HG02798 (cell line): ENCODE results near the gene NRSN2.
"Not testable (repeated sequence)": the region's sequence is repeated elsewhere in the genome, so short reads cannot be mapped to it uniquely, and the experiment has no call there.

ENCODE experiments used
- ATAC-seq: cut with Tn5 transposase; IDR thresholded peaks from one replicate; pipeline ENCODE4 v1.9.1; 2021; ENCODE audit warnings: mild to moderate bottlenecking; ENCODE audit not compliant: unreplicated experiment, poor library complexity

Gene NRSN2

DNA sequence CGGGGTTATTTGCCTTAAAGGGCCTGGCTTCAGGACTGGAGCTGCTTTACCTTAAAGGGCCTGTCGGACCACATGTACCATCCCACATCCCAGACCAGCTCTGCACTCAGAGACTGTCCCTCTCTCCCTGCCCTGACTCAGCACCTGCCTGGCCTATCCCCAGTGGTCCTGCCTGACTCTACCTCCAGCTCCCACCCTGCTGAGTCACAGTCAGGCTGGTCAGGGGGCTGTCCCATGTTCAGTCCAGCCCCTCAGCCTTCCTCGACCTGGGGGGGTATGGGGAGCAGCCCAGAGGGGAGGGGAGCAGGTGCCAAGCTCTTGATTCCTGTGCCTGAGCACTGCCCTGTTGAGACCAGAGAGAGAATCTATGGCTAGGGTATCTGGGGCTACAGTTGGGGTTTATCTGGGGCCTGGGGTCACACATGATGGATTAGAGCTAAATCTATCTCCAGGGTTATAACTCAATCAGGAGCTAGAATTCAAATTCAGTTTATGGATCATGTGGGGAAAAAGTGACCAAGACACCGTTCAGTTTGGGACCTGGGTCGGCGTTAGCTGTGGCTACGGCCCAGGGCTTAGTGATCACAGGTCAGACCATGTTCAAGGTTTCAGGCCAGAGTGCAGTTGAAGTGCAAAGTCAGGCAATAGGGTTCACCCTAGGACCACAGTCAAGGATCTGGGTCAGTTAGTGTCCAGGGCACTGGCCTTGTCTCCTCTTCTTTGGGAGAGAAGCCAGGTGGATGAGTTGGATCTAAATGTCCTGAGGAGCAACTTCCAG, 24.3 kb downstream of the NRSN2 start:
- ATAC-seq = no peak

DNA sequence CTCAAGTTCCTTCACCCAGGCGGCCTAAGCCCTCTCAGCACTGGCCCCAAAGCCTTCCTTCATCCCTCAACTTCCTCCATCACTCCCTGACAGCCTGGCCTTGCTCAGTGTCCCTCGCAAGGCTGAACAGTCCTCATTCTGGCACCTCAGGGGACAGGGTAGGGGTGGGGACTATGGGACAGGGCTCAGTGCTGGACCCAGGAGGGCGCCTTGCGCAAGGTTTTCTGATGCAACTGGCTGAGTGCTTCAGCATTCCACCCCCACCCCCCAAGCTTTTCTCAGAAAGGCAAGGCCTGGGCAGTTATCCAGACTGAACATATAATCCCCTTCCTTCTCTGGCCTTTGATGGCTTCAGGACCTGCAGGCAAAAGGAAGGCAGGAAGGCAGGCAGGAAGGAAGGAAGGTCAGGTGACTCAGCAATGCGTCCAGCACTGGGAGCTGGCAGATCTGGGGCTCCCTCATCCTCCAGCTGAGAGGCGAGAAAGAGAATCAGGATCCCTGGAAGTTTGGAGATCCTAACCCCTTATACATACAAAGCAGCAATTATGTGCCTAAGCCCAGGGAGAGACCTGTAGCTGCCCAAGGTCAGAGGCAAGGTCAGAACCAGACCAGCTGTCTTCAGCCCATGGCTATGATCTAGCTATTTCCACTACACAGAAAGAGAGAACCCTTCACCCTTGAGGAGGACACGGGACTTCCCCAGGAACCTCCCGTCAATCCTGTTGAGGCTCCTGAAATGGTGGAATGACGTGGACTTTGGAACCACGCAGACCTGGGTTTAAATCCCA, 25.0 kb downstream of the NRSN2 start:
- no peak for ATAC-seq

DNA sequence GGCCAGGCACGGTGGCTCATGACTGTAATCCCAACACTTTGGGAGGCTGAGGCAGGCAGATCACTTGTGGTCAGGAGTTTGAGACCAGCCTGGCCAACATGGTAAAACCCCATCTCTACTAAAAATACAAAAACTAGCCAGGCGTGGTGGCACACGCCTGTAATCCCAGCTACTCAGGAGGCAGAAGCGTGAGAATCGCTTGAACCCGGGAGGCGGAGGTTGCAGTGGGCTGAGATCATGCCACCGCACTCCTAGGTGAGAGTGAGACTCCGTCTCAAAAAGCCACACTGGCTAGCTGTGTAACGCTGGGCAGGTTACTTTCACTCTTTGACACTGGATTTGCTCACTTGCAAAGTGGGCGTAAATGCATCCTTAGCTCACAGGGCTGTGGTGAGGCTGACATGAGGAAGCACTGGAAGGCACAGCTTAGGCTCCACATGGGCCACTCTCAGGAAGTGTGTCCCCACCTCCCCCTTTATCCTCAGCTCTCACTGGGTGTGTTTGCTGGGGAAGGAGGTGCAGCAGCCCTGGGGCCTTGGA, 25.7 kb downstream of the NRSN2 start:
- not testable (repeated sequence) for ATAC-seq

DNA sequence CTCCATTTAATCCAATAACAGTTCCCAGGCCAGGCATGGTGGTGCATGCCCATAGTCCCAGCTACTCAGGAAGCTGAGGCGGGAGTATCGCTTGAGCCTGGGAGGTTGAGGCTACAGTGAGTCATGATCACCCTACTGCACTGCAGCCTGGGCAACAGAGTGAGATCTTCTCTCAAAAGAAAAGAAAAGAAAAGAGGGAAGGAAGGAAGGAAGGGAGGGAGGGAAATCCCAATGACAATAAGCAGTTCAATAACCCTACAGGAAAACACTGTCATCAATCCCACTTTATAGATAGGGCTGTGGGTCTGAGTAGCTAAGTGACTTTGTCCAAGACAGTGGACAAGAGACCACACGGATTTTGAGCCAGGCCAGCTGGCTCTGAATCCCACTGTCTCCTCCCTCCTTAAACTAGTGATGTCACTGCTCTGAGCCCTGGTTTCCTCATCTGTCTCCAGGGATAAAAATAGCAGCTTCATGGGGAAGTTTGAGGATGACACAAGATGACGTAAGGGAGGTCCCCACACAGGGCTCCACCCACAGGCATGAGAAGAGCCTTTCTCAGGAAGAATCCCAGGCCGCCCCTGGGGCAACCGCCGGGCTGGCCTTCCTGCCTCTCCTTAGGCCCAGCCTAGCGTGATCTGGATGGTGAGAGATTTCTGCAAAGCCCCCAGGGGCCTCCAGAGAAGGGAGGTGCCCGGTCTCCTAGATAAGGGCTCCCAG, 26.4 kb downstream of the NRSN2 start:
- ATAC-seq = no peak

DNA sequence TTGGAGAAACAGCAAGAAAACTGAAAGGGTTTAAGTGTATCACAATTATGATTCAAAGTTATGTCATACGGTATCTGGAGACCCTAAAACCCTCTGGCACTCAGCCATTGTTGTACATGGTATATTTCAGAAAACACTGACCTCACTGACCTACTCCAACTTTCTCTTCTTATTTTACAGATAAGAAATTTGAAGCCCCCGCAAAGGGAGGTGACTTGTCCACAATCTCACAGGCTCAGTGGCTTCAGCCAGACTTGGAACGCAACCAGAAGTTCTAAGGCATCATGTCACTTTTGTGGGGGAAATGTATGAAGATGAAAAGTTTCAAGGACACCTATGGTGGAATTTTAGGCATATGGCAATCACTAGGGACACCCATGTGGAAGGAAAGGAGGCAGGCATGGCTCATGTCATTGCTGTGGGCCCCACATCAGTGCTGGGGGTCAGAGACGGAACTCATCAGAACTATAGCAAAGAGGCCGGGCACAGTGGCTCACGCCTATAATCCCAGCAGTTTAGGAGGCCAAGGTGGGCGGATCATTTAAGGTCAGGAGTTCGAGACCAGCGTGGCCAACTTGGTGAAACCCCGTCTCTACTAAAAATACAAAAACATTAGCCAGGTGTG, 28.5 kb downstream of the NRSN2 start:
- no peak for ATAC-seq

DNA sequence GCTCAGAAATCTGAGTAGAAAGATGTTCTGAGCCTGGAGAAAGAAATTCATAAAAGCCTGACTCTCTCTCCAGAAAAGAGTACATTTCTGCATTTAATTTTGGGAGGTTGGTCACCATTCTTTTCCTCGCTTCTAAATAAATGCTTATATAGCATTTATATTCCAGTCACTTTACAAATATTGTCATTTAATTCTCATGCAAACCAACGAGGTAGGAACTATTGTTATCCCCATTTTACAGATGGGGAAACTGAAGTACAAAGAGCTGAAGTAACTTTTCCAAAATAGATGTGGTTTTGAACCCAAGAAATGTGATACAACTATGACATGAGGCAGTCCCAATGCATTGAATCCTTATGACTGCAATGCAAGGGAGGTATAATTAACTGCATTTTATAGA, 29.2 kb downstream of the NRSN2 start:
- ATAC-seq = no peak

DNA sequence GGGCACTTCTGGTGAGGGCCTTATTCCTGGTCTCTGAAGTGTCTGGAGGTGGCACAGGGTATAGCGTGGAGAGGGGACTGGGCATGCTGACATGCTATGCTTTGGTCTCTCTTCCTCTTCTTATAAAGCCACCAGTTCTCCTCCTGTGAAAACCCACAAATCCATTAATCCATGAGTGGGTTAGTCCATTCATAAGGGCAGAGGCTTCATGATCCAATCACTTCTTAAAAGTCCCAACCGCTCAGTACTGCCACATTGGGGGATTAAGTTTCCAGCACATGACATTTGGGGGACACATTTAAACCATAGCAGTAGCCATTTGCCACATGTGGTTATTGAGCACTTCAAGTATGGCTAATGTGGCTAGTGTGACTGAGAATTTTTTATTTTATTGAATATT, 29.8 kb downstream of the NRSN2 start:
- ATAC-seq = no peak

DNA sequence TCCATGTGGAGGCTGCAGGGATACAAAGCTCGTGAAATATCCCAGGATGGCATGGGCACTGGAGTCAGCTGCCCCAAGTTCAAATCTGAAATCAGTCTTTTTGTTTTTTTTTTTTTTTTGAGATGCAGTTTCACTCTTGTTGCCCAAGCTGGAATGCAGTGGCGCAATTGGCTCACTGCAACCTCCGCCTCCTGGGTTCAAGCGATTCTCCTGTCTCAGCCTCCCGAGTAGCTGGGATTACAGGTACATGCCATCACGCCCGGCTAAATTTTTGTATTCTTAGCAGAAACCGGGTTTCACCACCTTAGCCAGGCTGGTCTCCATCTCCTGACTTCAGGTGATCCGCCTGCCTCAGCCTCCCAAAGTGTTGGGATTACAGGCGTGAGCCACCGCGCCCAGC, 30.7 kb downstream of the NRSN2 start:
- not testable (repeated sequence) for ATAC-seq

DNA sequence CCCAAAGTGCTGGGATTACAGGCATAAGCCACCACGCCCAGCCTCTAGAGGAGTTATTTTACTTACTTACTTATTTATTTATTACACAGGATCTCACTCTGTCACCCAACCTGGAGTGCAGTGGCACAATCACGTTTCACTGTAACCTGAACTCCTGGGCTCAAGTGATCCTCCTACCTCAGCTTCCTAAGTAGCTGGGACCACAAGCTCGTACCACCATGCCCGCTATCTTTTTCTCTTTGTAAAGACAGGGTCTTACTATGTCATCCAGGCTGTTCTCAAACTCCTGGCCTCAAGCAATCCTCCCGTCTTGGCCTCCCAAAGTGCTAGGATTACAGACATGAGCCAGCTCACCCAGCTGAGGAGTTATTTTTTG, 32.0 kb downstream of the NRSN2 start:
- ATAC-seq = no peak

DNA sequence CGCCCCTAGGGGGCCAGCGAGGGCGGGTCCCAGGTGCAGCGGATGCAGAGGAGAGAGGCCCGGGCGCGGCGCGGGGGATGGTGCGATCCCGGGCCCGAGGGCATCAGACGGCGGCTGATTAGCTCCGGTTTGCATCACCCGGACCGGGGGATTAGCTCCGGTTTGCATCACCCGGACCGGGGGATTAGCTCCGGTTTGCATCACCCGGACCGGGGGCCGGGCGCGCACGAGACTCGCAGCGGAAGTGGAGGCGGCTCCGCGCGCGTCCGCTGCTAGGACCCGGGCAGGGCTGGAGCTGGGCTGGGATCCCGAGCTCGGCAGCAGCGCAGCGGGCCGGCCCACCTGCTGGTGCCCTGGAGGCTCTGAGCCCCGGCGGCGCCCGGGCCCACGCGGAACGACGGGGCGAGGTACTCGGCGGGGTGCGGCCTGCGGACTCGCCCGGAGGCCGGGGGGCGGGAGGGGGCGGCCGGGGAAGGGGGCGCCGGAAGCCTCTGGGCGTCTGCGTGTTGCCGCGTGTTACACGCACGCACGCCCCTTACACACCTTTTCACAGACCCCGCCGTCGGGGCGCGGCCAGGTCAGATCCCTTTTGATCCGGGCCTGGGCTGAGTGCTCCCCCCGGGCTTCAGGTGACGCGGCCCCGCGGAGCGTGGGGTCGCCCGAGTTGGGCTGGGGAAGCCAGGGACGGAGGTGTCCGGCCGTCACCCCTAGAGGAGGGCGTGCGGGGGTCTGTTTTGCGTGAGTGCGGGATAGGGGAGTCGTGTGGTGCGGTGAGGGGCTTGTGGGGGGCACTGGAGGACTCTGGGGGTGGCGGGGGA, 34.1 kb downstream of the NRSN2 start:
- ATAC-seq = peak; percentile 67

DNA sequence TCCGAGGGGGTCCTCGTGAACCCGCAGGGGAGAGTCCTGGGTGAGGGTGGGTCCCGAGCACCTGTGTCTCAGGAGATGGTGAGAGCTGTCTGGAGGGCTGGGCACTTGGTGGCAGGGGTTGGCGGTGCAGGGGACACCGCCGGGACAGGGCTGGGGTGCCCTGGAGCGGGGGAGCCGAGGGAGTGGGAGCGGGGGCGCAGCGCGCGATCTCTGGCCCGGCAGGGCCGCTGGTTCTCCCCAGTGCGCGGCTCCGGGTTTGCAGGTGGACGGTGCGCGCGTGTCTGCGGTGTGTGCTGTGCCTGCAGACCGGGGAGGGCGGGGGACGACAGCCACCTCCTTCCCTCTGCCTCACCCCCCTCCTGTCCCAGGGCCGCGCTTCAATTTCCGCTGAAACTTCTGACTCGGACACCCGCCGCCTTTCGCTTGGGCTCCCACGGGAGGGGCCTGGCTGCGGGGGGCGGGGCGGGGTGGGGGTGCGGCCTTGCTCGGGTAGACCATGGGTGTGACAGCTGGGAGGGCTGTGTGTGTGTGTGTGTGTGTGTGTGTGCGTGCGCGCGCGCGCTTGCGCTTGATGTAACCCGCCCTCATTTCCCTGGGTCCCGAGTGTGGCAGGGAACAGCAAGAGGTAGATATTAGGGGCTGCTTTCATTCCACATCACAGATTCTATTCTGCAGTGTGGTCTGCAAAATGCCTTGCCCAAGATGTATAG, 34.8 kb downstream of the NRSN2 start:
- peak; percentile 73 for ATAC-seq

DNA sequence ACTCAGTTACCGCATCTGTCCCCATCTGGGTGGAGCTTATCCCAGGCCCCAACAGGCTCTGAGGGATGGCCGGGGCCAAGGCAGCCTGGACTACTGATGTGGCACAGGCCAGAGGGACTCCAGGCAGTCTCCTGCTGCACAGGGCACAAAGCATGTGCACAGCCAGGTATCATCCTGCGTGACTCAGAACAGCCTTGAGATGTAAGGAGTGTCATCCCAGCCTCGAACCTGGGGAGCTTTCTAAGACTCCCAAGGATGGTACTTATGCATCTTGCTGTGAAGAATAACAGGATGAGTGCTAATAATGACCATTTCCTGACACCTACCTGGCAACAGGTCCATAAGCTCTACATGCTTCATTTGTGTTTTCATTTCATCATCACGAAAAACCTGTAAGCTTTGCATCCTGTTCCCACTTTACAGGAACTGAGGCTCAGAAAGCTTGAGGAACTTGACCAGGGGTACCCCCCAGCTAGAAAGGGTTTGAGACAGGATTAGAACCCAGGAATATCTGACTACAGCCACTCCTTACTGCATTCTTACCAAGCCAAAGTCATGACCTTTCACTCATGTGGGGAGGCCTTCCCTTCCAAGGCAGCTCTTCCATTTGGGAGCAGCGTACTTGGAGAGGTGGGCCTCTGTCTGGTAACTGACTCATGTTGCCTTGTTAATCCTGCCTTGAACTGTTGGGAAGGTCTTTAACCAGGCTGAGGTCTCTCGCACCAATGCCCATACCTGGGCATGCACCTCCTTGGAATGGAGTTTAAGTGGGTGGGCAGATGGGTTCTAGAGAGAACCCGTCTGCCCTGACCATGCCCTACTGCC, 35.6 kb downstream of the NRSN2 start:
- ATAC-seq = no peak

DNA sequence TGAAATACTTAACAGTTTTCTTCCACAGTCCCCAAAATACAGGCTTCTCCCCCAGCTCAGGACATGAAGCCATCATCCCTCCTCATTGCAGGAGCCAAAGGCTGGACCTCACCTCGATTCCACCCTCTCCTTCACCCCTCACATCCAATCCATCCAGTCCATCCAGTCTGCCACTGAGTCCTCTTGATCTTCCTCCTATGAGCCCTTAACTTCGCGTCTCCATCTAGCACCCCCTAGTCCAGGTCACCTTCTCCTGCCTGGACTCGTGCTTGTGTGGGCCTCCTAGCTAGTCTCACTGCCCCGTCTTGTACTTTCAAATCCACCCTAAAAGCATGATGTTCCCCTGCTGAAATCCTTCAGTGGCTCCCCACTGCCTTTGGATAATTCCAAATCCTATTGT, 37.0 kb downstream of the NRSN2 start:
- ATAC-seq = no peak

DNA sequence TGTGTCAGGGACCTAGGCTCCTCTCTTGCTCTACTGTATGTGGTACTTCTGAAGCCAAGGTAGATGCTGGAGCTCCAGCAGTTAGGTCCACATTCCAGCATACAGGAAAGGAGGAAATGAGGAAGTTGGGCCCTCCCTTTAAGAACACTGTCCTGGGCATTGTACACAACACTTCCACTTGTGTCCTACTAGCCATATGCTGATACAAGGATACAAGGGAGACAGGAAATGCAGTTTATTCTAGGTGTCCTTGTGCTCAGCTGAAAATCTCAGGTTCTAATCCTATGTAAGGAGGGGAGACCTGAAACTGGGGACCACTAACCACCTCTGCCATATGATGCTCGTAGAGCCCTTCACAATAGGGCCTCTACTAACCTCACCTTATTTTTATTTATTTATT, 37.8 kb downstream of the NRSN2 start:
- ATAC-seq = no peak

DNA sequence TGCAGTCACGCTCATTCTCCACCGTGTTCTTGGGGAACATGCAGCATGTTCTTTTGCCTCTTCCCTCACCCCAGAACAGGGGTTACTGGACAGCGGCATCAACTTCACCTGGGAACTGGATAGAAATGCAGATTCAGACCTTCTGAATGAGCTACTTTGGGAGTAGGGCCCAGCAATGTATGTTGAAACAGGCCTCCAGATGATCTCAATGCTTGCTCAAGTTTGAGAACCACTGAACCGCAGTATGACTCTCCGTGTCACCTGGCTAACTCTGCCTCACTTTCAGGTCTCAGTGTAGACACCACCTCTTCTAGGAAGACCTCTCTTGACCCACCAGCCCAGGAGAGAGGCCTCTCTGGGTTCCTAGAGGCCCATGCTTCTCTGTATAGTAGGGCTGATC, 38.5 kb downstream of the NRSN2 start:
- ATAC-seq = no peak

DNA sequence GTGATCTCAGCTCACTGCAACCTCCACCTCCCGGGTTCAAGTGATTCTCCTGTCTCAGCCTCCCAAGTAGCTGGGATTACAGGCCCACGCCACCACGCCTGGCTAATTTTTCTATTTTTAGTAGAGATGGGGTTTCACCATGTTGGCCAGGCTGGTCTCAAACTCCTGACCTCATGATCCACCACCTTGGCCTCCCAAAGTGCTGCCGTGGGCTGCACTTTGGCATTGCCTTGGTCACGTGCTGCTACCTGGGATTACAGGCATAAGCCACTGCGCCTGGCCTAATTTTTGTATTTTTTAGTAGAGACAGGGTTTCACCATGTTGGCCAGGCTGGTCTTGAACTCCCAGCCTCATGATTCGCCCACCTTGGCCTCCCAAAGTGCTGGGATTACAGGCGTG, 39.7 kb downstream of the NRSN2 start:
- not testable (repeated sequence) for ATAC-seq

DNA sequence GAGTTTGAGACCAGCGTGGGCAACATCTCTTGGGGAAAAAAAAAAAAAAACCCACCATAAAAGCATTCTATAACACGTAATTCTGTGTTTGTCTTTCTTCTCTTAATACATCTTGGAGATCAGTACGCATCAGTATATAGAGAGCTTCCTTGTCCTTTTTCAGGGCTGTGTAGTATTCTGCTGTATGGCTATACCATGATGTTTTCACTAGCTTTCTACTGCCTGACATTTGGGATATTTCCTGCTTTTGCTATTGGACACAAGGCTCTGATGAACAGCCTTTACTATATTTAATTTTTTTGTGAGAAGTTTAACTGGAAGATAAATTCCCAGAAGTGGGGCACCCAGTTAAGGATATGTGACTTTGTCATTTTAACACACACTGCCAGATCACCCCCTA, 40.6 kb downstream of the NRSN2 start:
- ATAC-seq = no peak
